Measurements from ENCODE around the gene TNFRSF1B.
A peak's percentile ranks its signal among the peaks of the same experiment; 100 is the strongest.

The TNFRSF1B gene

GRCh38 chr1:12166834-12167492 is at the start of gene TNFRSF1B:
Gene TNFRSF1B, plus strand, starts transcription at chr1:12166991. Its CDS starts 101 bp downstream, at chr1:12167092.
- H3K9ac ChIP-seq (ENCODE audit: insufficient read length) = no peak within 1 kb of the TSS
- peak within 1 kb of the TSS; percentile 43 for H3K4me3 ChIP-seq
- TF ChIP-seq FOXP2 (optimal IDR thresholded peaks at IDR 0.05; ENCODE audit: control extremely low read depth, extremely low read length, insufficient read depth) (no peak), POLR2AphosphoS5 (IDR thresholded peaks at IDR 0.05; ENCODE audit: borderline replicate concordance, low read depth, low read length) (no peak), EZH2 (IDR thresholded peaks at IDR 0.05) (no peak)
- no peak for DNase-seq (ENCODE audit: low read depth, low spot score)
- no peaks in the 10 kb centered on the region for H3K36me3 ChIP-seq (ENCODE audit: insufficient read depth, low read length)
- no peaks in the 10 kb centered on the region for H3K9me3 ChIP-seq (ENCODE audit: low read depth, low read length)
- H3K27ac ChIP-seq = no peak within 1 kb of the TSS

DNA sequence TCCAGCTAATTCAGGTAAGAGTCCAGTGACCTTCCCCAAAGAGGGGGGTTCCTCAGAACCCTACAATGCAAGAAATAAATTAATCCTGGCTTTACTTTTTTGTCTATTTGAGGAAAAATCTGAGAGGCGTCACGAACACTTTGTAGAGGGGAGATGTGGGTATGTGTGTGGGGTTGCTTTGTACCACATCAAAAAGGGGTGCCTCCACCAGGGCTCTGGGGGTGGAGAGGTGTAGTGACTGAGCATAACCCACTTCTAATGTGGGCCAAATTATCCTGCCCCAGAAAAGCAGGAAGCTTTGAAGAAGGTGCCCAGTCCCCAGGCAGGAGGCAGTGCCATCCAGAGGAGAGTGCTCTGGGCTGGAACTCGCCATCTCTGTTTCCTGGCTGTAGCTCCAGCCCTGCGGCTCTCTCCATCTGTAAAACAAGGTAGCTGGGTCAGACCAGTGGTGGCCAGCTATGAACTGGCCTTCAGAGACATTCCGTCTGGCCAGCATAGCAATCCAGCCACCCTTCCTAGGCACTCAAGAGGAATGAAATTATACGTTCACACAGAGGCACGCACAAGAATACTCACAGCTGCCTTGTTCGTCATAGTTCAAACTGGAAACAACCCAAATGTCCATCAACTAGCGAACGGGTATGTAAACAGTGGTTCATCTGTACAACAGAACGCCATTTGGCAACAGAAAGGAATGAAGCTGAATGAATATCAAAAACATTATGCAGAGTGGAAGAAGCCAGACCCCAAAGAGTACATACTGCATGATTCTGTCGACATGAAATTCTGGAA is 45.4 kb upstream of the TNFRSF1B start:
- TF ChIP-seq EZH2 (IDR thresholded peaks at IDR 0.05) = no peak
- TF ChIP-seq FOXP2 (optimal IDR thresholded peaks at IDR 0.05; ENCODE audit: control extremely low read depth, extremely low read length, insufficient read depth) = no peak
- no peak for TF ChIP-seq POLR2AphosphoS5 (IDR thresholded peaks at IDR 0.05; ENCODE audit: borderline replicate concordance, low read depth, low read length)
- Histone ChIP-seq H3K9me3 (ENCODE audit: low read depth, low read length) (no peaks in the 10 kb centered on the region), H3K36me3 (ENCODE audit: insufficient read depth, low read length) (no peaks in the 10 kb centered on the region), H3K4me3 (no peak overlapping the region), H3K9ac (ENCODE audit: insufficient read length) (no peak overlapping the region), H3K27ac (no peak overlapping the region)
- no peak for DNase-seq (ENCODE audit: low read depth, low spot score)

GRCh38 chr1:12123172-12123571 is 43.6 kb upstream of the TNFRSF1B start:
- Histone ChIP-seq H3K4me3 (no peak overlapping the region), H3K9me3 (ENCODE audit: low read depth, low read length) (no peaks in the 10 kb centered on the region), H3K36me3 (ENCODE audit: insufficient read depth, low read length) (no peaks in the 10 kb centered on the region), H3K27ac (no peak overlapping the region), H3K9ac (ENCODE audit: insufficient read length) (no peak overlapping the region)
- TF ChIP-seq FOXP2 (optimal IDR thresholded peaks at IDR 0.05; ENCODE audit: control extremely low read depth, extremely low read length, insufficient read depth) (no peak), POLR2AphosphoS5 (IDR thresholded peaks at IDR 0.05; ENCODE audit: borderline replicate concordance, low read depth, low read length) (no peak), EZH2 (IDR thresholded peaks at IDR 0.05) (no peak)
- DNase-seq (ENCODE audit: low read depth, low spot score) = no peak

GRCh38 chr1:12124693-12125421 is 41.9 kb upstream of the TNFRSF1B start:
- no peaks in the 10 kb centered on the region for H3K36me3 ChIP-seq (ENCODE audit: insufficient read depth, low read length)
- no peaks in the 10 kb centered on the region for H3K9me3 ChIP-seq (ENCODE audit: low read depth, low read length)
- H3K9ac ChIP-seq (ENCODE audit: insufficient read length) = no peak overlapping the region
- no peak for TF ChIP-seq EZH2 (IDR thresholded peaks at IDR 0.05)
- no peak for TF ChIP-seq FOXP2 (optimal IDR thresholded peaks at IDR 0.05; ENCODE audit: control extremely low read depth, extremely low read length, insufficient read depth)
- TF ChIP-seq POLR2AphosphoS5 (IDR thresholded peaks at IDR 0.05; ENCODE audit: borderline replicate concordance, low read depth, low read length) = no peak
- DNase-seq (ENCODE audit: low read depth, low spot score) = peak; percentile 45
- no peak overlapping the region for H3K27ac ChIP-seq
- H3K4me3 ChIP-seq = no peak overlapping the region

- H3K36me3 ChIP-seq (ENCODE audit: insufficient read depth, low read length) = no peaks in the 10 kb centered on the region
- no peak for DNase-seq (ENCODE audit: low read depth, low spot score)
- no peak overlapping the region for H3K27ac ChIP-seq
- H3K9me3 ChIP-seq (ENCODE audit: low read depth, low read length) = no peaks in the 10 kb centered on the region
- H3K9ac ChIP-seq (ENCODE audit: insufficient read length) = no peak overlapping the region
- no peak overlapping the region for H3K4me3 ChIP-seq
- TF ChIP-seq EZH2 (IDR thresholded peaks at IDR 0.05) (no peak), POLR2AphosphoS5 (IDR thresholded peaks at IDR 0.05; ENCODE audit: borderline replicate concordance, low read depth, low read length) (no peak), FOXP2 (optimal IDR thresholded peaks at IDR 0.05; ENCODE audit: control extremely low read depth, extremely low read length, insufficient read depth) (no peak)
Observed at GRCh38 chr1:12125422-12126355, 41.1 kb upstream of the TNFRSF1B start.

GRCh38 chr1:12126781-12127180 is 40.0 kb upstream of the TNFRSF1B start:
- Histone ChIP-seq H3K36me3 (ENCODE audit: insufficient read depth, low read length) (no peaks in the 10 kb centered on the region), H3K4me3 (no peak overlapping the region), H3K9me3 (ENCODE audit: low read depth, low read length) (no peaks in the 10 kb centered on the region), H3K27ac (no peak overlapping the region), H3K9ac (ENCODE audit: insufficient read length) (no peak overlapping the region)
- no peak for DNase-seq (ENCODE audit: low read depth, low spot score)
- TF ChIP-seq FOXP2 (optimal IDR thresholded peaks at IDR 0.05; ENCODE audit: control extremely low read depth, extremely low read length, insufficient read depth) (no peak), EZH2 (IDR thresholded peaks at IDR 0.05) (no peak), POLR2AphosphoS5 (IDR thresholded peaks at IDR 0.05; ENCODE audit: borderline replicate concordance, low read depth, low read length) (no peak)

DNA sequence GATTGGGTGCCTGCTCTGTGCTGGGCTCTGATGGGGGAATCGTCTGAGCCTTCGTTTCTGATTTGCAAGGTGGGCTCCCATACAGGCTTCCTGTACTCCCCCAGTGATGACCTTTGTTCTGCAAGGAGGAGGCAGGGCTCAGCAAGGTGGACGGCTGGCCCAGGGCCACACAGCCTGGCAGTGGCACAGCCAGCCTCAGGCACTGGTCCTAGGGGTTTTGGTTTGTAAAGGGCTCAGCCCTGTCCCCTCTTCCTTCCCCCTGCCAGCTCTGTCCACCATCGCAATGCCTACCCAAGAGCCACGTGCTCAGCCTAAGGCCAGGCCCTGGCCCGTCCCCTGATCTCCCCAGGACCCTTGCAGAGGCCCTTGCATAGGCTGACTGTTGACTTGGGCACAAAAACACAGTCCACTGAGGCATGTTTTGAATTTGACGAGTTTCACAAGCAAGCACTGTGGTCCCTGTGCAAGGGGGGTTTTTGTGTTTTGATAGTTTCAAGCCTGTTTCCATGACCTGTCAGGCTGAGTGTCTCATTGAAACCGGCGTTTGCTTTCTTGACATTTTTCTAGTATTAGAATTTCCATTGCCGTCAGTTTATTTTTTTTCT is 39.5 kb upstream of the TNFRSF1B start:
- DNase-seq (ENCODE audit: low read depth, low spot score) = no peak
- no peak overlapping the region for H3K27ac ChIP-seq
- no peak overlapping the region for H3K4me3 ChIP-seq
- H3K9me3 ChIP-seq (ENCODE audit: low read depth, low read length) = no peaks in the 10 kb centered on the region
- no peak overlapping the region for H3K9ac ChIP-seq (ENCODE audit: insufficient read length)
- no peaks in the 10 kb centered on the region for H3K36me3 ChIP-seq (ENCODE audit: insufficient read depth, low read length)
- TF ChIP-seq FOXP2 (optimal IDR thresholded peaks at IDR 0.05; ENCODE audit: control extremely low read depth, extremely low read length, insufficient read depth) = no peak
- TF ChIP-seq EZH2 (IDR thresholded peaks at IDR 0.05) = no peak
- no peak for TF ChIP-seq POLR2AphosphoS5 (IDR thresholded peaks at IDR 0.05; ENCODE audit: borderline replicate concordance, low read depth, low read length)
